ENCODE measurements around the gene FERMT3.

The FERMT3 gene

GRCh38 chr11:64220798-64221197 is 14.3 kb downstream of the FERMT3 start:
- DNase-seq: no peak

- DNase-seq: no peak
Observed at GRCh38 chr11:64222651-64223000, 16.1 kb downstream of the FERMT3 start.

- no peak for DNase-seq
Observed at GRCh38 chr11:64223001-64223651, 16.6 kb downstream of the FERMT3 start.

- no peak for DNase-seq
Observed at GRCh38 chr11:64224151-64224890, 17.8 kb downstream of the FERMT3 start.

- DNase-seq: no peak
Observed at GRCh38 chr11:64224891-64225607, 18.5 kb downstream of the FERMT3 start.

GRCh38 chr11:64225608-64226506 is 19.3 kb downstream of the FERMT3 start, which contains the start of the genes NUDT22 and TRPT1:
Gene NUDT22, plus strand, starts transcription at chr11:64226274. Its CDS starts 379 bp downstream, at chr11:64226653.
Gene TRPT1, minus strand, starts transcription at chr11:64226186. Its CDS starts 326 bp downstream, at chr11:64225860.
- peak; percentile 79 for DNase-seq

GRCh38 chr11:64226507-64227051 is 20.1 kb downstream of the FERMT3 start:
- DNase-seq: no peak

- no peak for DNase-seq
Observed at GRCh38 chr11:64227405-64227956, 21.0 kb downstream of the FERMT3 start.

- no peak for DNase-seq
Observed at GRCh38 chr11:64229090-64229743, 22.7 kb downstream of the FERMT3 start.

- no peak for DNase-seq
Observed at GRCh38 chr11:64229744-64230170, 23.2 kb downstream of the FERMT3 start.

GRCh38 chr11:64230171-64230984 is 23.9 kb downstream of the FERMT3 start, which contains the start of gene DNAJC4:
Gene DNAJC4, plus strand, starts transcription at chr11:64230548. Its CDS starts 307 bp downstream, at chr11:64230855.
- DNase-seq: peak; percentile 88

GRCh38 chr11:64230985-64231365 is 24.5 kb downstream of the FERMT3 start:
- no peak for DNase-seq

GRCh38 chr11:64231546-64231945 is 25.0 kb downstream of the FERMT3 start:
- DNase-seq: no peak

- no peak for DNase-seq
Observed at GRCh38 chr11:64232182-64232966, 25.9 kb downstream of the FERMT3 start.

GRCh38 chr11:64232967-64233315 is 26.4 kb downstream of the FERMT3 start:
- DNase-seq: no peak

GRCh38 chr11:64233913-64234586 is 27.5 kb downstream of the FERMT3 start, which contains the start of gene VEGFB:
Gene VEGFB, plus strand, starts transcription at chr11:64234584. Its CDS starts 250 bp downstream, at chr11:64234834.
- peak; percentile 67 for DNase-seq

GRCh38 chr11:64234647-64235379 is 28.3 kb downstream of the FERMT3 start:
- peak; percentile 29 for DNase-seq

Measured in fibroblast of skin of back (primary cell).